HG03342 (cell line): ENCODE data around the gene LPIN1.

ENCODE experiments used
- ATAC-seq: cut with Tn5 transposase; IDR thresholded peaks from one replicate; pipeline ENCODE4 v1.9.1; 2021; ENCODE audit warnings: mild to moderate bottlenecking, moderate library complexity; ENCODE audit not compliant: unreplicated experiment

Gene LPIN1

GRCh38 chr2:11743366-11743765, 3.1 kb upstream of the LPIN1 start:
- ATAC-seq = no peak

GRCh38 chr2:11743846-11744553, 2.4 kb upstream of the LPIN1 start:
- peak; percentile 57 for ATAC-seq

- no peak for ATAC-seq
Measured at GRCh38 chr2:11744631-11745394, 1.6 kb upstream of the LPIN1 start.

- ATAC-seq = no peak
Measured at GRCh38 chr2:11745613-11746375, 638 bp upstream of the LPIN1 start.

DNA sequence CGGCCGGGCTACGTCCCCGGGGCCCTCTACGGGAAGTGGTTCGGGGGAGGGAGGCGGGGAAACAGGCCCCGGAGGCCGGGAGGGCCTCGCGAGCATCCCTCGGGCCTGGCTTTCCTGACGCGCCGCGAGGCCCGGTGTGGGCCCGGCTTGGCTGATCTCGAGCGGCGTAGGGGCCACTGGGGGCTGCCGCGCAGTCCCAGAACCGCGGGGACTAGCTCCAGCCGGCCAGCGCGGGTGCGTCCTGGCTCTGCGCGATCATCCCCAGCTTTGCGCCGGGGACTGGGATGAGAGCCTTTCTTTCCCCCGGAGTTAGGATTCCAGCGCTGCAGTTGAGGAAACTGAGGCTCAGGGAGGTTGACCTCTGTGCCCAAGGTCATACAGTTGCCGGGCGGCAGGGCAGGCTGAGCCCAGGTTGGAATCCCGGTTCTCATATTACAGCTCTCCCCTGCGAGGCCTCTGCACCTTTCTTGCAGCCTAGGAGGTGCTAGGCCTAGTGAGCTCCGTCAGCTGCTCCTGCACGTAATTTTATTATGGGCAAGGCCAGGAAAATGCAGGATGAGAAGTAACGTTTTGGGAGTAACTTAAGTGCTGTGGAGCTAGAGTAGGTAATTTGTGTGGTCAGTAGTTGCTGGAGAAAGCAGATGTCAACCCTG, 501 bp downstream of the LPIN1 start:
- ATAC-seq = peak; percentile 13

- ATAC-seq = no peak
Measured at GRCh38 chr2:11748018-11748860, 1.8 kb downstream of the LPIN1 start.

- no peak for ATAC-seq
Measured at GRCh38 chr2:11748861-11749645, 2.6 kb downstream of the LPIN1 start.

DNA sequence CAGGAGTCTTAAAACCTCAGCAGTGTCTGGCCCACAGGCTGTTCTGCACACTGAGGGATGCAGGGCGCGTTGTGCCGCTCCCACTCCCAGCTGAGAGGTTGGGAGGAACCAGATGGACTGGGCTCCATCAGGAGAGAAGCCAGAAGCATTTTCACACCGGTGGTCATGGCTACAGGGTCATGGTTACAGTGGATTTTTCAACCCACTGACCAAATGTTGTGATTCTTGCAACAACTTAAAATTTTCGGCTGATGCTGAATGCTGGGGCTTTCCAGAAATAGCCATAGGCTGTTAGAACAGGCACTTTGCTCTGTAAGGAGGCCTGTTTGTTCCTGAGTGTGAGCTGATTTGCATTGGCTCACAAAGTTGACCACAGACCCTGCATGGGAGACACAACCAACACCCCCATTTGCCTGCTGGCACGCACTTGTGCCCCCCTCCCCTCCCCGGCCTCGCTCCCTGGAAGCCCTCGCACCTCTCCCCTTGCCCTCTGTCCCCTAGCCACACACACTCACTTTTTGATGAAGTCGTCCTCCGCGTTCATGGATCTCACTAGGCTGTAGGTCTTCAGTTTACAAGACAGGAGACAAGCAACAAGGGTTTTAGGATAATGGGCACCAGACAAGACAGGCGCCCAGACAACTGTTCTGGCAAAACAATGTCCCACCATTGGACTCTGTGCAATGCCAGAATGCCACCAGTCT, 3.4 kb downstream of the LPIN1 start:
- ATAC-seq = no peak

- ATAC-seq = peak; percentile 44
Measured at GRCh38 chr2:11750422-11750821, 4.0 kb downstream of the LPIN1 start.

GRCh38 chr2:11750917-11751316, 4.5 kb downstream of the LPIN1 start:
- ATAC-seq = no peak

GRCh38 chr2:11752906-11753305, 6.5 kb downstream of the LPIN1 start:
- no peak for ATAC-seq

GRCh38 chr2:11753452-11753885, 7.0 kb downstream of the LPIN1 start:
- ATAC-seq = peak; percentile 79

DNA sequence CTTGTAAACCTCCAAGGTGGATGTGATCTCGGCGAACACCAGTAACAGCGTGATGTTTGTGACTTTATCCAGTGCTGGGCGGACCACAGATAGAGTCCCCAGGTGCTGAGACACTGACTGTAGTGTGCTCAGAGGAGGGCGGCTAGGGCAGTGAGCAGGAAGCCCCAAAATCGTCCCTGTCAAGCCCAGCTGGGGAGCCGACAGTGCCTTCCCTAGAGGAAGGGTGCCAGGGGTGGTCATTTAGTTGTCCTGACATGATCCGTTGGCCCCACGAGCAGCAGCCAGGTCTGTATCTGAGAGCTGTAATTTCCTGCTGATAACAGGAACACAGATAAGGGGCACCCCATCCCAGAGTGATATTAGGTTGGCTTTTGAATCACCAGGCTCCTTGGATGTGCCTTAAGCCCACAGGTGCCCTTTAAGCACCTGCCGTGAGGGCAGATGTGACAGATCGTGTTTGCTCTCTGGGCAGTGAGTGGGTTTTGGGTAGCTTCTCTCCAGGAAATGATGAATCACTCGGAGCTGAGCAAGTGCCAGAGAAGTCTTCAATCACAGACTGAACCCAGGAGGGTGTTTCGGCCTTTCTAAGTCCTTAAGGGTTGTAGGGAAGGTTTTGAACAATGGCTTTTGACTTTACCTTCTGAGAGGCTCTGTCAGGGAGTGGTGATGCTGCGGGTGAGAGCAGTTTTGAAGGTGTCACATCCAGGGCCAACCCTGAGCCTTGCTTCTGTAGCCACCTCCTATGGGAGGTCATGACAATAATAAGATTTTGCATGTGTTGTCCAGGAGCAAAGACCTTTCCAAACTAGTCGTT, 7.7 kb downstream of the LPIN1 start:
- ATAC-seq = peak; percentile 23

DNA sequence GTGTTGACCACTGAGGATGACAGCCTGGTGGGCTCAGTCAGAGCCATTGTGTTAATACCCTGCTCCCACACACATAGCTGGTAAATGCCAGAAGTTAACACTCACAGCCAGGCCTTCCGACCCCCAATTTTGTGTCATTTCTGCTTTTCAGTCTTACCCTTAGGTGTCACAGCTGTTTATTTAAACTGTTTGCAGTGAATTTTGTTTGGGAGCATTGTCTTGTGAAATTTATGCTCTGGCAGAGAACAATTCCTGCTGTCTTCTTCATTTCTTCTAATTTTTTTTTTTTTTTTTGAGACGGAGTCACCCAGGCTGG, 8.2 kb downstream of the LPIN1 start:
- no peak for ATAC-seq

DNA sequence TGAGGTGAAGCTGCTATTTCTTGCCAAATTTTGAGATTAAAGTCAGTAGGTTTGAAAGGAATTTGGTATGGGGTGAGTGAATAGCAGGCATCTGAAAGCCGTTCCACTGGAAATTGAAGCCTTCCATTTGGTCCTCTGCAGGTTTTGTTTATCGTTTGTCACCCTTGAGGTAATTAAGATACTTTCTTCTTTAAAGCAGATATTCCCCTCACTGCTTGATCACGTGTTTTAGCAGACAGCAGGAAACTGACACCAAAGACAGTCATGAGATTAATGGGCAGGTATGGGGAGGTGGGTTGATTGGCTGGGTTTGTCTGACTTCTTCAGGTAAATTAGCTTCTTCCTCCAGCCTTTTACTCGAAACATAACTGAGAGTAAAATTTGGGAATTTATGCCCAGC, 10.7 kb downstream of the LPIN1 start:
- no peak for ATAC-seq

DNA sequence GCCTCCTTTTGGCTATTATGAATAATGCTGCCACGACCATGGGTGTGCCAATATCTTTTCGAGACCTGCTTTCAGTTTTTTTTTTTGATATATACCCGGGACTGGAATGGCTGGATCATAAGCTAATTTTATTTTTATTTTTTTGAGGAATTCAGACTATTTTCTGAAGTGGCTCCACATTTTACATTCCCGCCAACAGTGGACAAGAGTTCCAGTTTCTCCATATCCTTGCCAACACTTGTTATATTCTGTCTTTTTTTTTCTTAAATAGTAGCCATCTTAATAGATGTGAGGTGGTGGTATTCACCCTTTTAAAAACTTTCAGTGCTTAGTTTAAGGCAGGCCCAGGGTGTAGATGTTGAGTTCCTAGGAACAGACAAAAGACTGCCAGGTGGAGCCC, 11.8 kb downstream of the LPIN1 start:
- ATAC-seq = no peak

- ATAC-seq = no peak
Measured at GRCh38 chr2:11758647-11759046, 12.2 kb downstream of the LPIN1 start.
